Measurements from ENCODE around the gene AIFM2. TPM values are rescaled to one million over a fixed set of nuclear protein-coding genes. Genes with fewer than 3 reads are reported as not detected.
A peak's percentile ranks its signal among the peaks of the same experiment; 100 is the strongest.

AIFM2 gene
- total and polyA plus RNA-seq, 9 of the 15 experiments (the other 6 are each of a cell fraction or from before 2014, with no cell fraction given): 2.7 to 14.1 (median 9.2) TPM

- 9% methylated on average over 3 of the region's 3 CpGs for WGBS (ENCODE audit: insufficient coverage, low coverage, missing lambda C conversion rate)
- Histone ChIP-seq H3K27me3 (ENCODE audit: control insufficient read depth in 2 of 2, insufficient read depth in 2 of 2, low read length in 2 of 2) (peaks cover 43 to 52% of the 10 kb centered on the region in 2 experiments), H3K9ac (ENCODE audit: insufficient read depth in 1 of 2, low read depth in 2 of 2, low read length in 2 of 2) (no peak overlapping the region), H3K9me1 (ENCODE audit: control insufficient read depth, insufficient read depth, low read length) (no peaks in the 10 kb centered on the region), H2AFZ (ENCODE audit: low read depth, low read length) (no peak overlapping the region), H3K4me3 (no peak overlapping the region), H3K79me2 (ENCODE audit: control insufficient read depth, insufficient read depth, low read length) (no peaks in the 10 kb centered on the region), H3K4me2 (ENCODE audit: insufficient read depth, low read length) (no peak overlapping the region), H3K36me3 (ENCODE audit: control insufficient read depth, insufficient read depth, low read length) (no peaks in the 10 kb centered on the region), H3K9me3 (replicated peaks; ENCODE audit: control insufficient read depth, insufficient read depth, low read depth, low read length) (no peaks in the 10 kb centered on the region), H3K27ac (ENCODE audit: extremely low read depth, low read depth, low read length) (no peak overlapping the region), H4K20me1 (replicated peaks; ENCODE audit: control insufficient read depth, insufficient read depth, low read length) (peaks cover 6% of the 10 kb centered on the region; the same call in 1 of the 2 replicates), H3K4me1 (replicated peaks in 1 of 2; ENCODE audit: control insufficient read depth in 2 of 2, insufficient read depth in 2 of 2, low read length in 2 of 2) (peaks cover 0 to 5% of the 10 kb centered on the region in 2 experiments; a peak in 3 of 5 replicates)
- no peak for ATAC-seq
- TF ChIP-seq CBX2 (IDR thresholded peaks at IDR 0.05; ENCODE audit: insufficient read depth, low read length, poor library complexity, severe bottlenecking): peak; percentile 64
- peak; percentile 95 for TF ChIP-seq CBX8 (IDR thresholded peaks at IDR 0.05; ENCODE audit: borderline replicate concordance, extremely low read depth, low read depth, low read length, poor library complexity, severe bottlenecking)
- no peak for TF ChIP-seq XRCC3 (IDR thresholded peaks at IDR 0.05)
- TF ChIP-seq BMI1 (IDR thresholded peaks at IDR 0.05; ENCODE audit: low read length): peak; percentile 64; the same call in 1 of the 2 replicates
- intact Hi-C loops (cut with micrococcal nuclease) (no loop called here), in situ Hi-C loops (cut with MboI) (no loop called here)
- CTCF ChIA-PET (ENCODE audit: low intra/inter-chr PET ratio): no interaction called here
- DNase-seq (ENCODE audit: extremely low read depth in 1 of 4, low spot score in 3 of 4): no peak
- no peak for FAIRE-seq
- no TSS peak for BruUV-seq (replicated peaks)
- POLR2A ChIA-PET: no interaction called here
Observed at GRCh38 chr10:70088308-70088698, 44.3 kb downstream of the AIFM2 start.

GRCh38 chr10:70087616-70088307 is 44.9 kb downstream of the AIFM2 start:
- no peaks in the 10 kb centered on the region for H3K79me2 ChIP-seq (ENCODE audit: control insufficient read depth, insufficient read depth, low read length)
- ChIA-PET POLR2A (no interaction called here), CTCF (ENCODE audit: low intra/inter-chr PET ratio) (interaction anchor here (0.5 kb wide), 1 partner anchor 89 kb away, joined by 3 read pairs; no protein-coding TSS in a partner anchor)
- H3K9me1 ChIP-seq (ENCODE audit: control insufficient read depth, insufficient read depth, low read length): no peaks in the 10 kb centered on the region
- no peaks in the 10 kb centered on the region for H3K36me3 ChIP-seq (ENCODE audit: control insufficient read depth, insufficient read depth, low read length)
- H2AFZ ChIP-seq (ENCODE audit: low read depth, low read length): no peak overlapping the region
- peaks cover 0 to 5% of the 10 kb centered on the region in 2 experiments; a peak in 3 of 5 replicates for H3K4me1 ChIP-seq (replicated peaks in 1 of 2; ENCODE audit: control insufficient read depth in 2 of 2, insufficient read depth in 2 of 2, low read length in 2 of 2)
- WGBS (ENCODE audit: insufficient coverage, low coverage, missing lambda C conversion rate): 5% methylated on average over 15 of the region's 15 CpGs
- FAIRE-seq (no peak), ATAC-seq (no peak), DNase-seq (ENCODE audit: extremely low read depth in 1 of 4, low spot score in 3 of 4) (no peak)
- H4K20me1 ChIP-seq (replicated peaks; ENCODE audit: control insufficient read depth, insufficient read depth, low read length): peaks cover 6% of the 10 kb centered on the region; the same call in 1 of the 2 replicates
- H3K9ac ChIP-seq (ENCODE audit: insufficient read depth in 1 of 2, low read depth in 2 of 2, low read length in 2 of 2): no peak overlapping the region
- in situ Hi-C loops (cut with MboI) (no loop called here), intact Hi-C loops (cut with micrococcal nuclease) (no loop called here)
- no TSS peak for BruUV-seq (replicated peaks)
- no peak overlapping the region for H3K4me3 ChIP-seq
- H3K27me3 ChIP-seq (ENCODE audit: control insufficient read depth in 2 of 2, insufficient read depth in 2 of 2, low read length in 2 of 2): peaks cover 41 to 51% of the 10 kb centered on the region in 2 experiments
- H3K9me3 ChIP-seq (replicated peaks; ENCODE audit: control insufficient read depth, insufficient read depth, low read depth, low read length): no peaks in the 10 kb centered on the region
- H3K27ac ChIP-seq (ENCODE audit: extremely low read depth, low read depth, low read length): no peak overlapping the region
- H3K4me2 ChIP-seq (ENCODE audit: insufficient read depth, low read length): no peak overlapping the region
- no peak for TF ChIP-seq CBX5 (IDR thresholded peaks at IDR 0.05; ENCODE audit: borderline replicate concordance, low read depth)
- no peak for TF ChIP-seq ZNF134 (CRISPR knock-in tag; conservative IDR thresholded peaks at IDR 0.05)
- no peak for TF ChIP-seq USF1 (CRISPR knock-in tag; IDR thresholded peaks at IDR 0.05)
- peak; percentile 38 for TF ChIP-seq MAFF (IDR thresholded peaks at IDR 0.05; ENCODE audit: low read length)
- peak; percentile 37; the same call in 1 of the 2 replicates for TF ChIP-seq NFE2L1 (tag; IDR thresholded peaks at IDR 0.05; ENCODE audit: borderline replicate concordance, low read depth)
- 0 out of 2 replicates have a peak, but pooled peaks have one; percentile 31 for TF ChIP-seq CEBPB (tag; IDR thresholded peaks at IDR 0.05)
- peak; percentile 87 for TF ChIP-seq ZNF316 (IDR thresholded peaks at IDR 0.05)
- TF ChIP-seq THRAP3 (IDR thresholded peaks at IDR 0.05; ENCODE audit: borderline replicate concordance): no peak
- TF ChIP-seq ZNF766 (CRISPR knock-in tag; conservative IDR thresholded peaks at IDR 0.05): no peak
- peak; percentile 83 for TF ChIP-seq C11orf30 (IDR thresholded peaks at IDR 0.05; ENCODE audit: low read depth)
- TF ChIP-seq NFE2 (IDR thresholded peaks at IDR 0.05; ENCODE audit: low read depth): peak; percentile 44; the same call in 1 of the 2 replicates
